GM19193 (cell line): ENCODE data around the gene TMEM175.

Source experiments
- POLR2A ChIP-seq: IDR thresholded peaks from 4 replicates; pipeline ENCODE4 v1.6.1; 2011; ENCODE audit not compliant: insufficient read depth, insufficient read length; ENCODE audit errors: extremely low read depth

TMEM175 gene

DNA sequence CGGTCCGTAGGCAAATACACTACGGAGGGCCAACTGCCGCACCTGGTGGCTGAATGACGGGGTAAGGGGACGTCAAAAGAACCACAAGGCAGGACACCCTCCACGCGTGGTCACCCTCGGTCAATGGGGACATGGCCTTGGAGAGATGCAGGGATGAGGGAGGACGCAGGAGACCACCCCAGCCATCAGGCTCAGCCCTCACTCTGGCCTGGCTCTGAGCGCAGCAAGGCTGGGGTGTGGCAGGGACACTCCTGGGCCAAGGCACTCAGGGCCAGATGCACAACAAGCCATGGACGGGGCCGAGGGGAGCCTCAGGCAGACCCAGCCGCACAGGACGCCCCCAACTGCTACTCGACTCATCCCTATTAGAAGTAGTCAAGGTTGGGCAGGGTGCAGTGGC is 36.7 kb upstream of the TMEM175 start:
- no peak for TF ChIP-seq POLR2A

DNA sequence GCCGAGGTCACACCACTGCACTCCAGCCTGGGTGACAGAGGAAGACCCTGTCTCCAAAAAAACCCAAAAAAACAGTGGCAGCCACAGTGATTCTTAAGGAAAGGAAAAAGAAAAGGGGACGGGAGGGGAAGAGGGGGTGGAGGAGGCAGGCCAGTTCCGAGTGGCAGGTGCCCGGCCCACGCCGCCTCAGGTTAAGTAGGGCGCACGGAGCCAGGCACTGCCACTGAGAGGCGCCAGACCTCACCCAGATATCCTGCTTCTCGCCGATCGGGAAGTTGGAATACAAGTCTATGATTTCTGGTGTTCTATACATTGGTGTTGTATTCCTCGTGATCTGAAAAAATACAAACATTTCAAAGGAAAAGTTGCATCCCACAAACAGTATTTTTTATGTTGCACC is 36.0 kb upstream of the TMEM175 start:
- no peak for TF ChIP-seq POLR2A

DNA sequence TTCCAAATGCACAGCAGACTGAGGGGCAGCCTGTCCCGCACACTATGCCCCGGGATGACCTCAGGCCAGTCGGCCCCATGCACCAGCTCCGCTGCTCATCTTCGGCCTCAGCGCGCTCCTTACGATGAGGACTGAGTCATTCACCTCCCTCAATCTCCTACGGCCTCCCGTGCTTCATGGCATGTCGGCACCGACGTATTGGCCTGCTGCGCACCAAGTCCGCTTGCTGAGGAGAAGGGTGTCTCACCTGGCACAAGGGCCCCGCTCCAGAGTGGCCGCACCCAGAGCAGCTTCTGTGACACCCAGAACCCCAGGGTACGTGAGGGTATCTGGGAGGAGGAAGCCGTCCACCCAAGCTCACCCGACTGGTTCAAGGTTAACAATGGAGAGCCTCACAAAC is 35.6 kb upstream of the TMEM175 start:
- no peak for TF ChIP-seq POLR2A

DNA sequence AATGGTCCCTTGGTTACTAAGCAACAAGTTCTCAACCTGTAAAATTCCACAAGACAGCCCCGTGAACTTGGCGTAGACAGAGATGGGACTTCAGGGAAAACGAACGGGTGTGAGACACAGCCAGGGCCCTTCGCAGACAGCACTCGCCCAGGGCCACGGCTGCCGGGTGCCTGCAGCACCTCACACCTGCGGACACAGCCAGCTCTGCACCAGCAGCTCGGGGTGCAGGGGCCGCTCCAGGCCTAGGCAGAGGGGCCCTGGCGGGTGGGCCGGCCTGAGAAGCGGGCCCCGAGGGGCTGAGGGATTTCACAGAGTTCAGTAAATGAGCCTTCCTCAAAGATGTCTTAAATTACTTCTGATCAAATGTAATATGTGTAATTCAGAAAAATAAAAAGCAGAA is 34.1 kb upstream of the TMEM175 start:
- no peak for TF ChIP-seq POLR2A

DNA sequence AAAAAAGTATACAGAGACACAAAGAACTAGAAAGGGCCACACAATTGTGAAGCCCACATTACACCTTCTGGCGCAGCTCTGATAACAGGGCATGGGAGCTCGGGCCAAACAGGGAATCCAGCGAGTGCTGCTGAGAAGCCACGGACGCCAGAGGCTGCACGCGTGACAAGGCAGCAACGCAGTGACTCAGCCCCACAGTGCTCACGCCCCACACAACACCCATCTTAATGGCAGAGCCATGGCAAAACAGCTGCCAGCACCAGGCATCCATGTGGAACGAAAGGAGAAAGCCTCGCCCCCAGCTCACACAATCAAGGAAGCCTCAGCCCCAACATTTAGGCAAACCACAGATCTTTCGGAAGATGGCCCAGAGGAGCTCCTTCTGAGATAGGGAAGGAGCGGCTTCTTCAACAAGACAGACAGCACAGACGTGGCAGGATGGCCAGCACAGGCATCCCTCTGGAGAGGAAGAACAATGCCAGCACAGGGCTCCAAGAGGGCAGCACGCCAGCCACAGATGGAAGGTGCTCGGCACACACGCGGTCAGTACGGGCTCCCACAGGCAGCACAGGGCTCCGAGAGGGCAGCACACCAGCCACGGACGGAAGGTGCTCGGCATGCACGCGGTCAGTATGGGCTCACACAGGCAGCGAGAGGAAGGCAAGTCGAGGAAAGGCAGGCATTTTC is 33.2 kb upstream of the TMEM175 start:
- TF ChIP-seq POLR2A: no peak

DNA sequence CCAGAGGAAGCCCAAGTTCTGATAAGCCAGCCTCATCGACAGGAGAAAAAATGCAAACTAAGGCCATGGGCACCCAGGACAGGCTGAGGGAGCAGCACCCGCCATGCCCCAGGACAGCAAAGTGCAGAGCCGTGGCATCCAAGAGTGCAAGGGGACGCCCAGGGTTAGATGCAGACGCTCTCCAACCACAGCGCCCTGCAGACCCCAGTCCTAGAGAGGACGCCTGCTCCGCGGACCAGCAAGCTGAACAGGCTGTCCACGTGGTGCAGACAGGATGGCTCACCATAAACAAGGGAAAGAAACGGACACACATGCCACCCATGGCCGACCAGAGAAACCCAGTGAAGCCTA is 32.7 kb upstream of the TMEM175 start:
- no peak for TF ChIP-seq POLR2A

DNA sequence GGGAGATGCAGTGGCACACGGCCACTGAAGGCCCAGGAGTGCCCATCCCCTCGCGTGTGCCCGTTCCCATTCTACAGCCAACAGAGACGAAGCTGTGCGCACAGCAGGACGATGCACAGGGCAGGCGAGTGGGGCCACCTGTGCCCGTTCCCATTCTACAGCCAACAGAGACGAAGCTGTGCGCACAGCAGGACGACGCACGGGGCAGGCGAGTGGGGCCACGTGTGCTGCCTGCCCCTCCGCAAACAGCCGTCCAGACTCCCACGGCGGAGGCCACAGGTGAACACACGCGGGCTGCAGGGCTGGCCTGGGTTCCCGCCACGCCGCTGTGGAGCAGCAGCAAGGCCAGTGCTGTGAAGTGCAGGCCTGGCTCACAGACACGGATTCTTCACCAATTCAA is 32.2 kb upstream of the TMEM175 start:
- no peak for TF ChIP-seq POLR2A

DNA sequence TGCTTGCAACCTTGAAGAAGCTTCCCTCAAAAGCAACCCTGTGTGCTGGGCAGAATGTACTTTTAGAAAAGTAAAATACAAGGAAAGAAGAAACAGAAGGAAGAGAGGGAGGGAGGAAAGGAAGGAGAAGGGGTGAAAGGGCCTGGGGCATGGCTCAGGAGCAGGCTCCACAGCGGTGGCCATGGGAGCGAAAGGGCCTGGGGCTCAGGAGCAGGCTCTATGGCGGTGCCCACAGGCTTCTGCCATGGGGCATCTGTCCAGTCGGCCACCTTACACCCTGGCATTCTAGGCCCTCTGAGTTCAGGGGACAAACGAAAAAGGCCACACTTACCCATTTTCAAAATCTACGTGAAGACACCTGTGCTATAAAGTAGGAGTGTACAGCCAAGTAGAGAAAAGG is 31.5 kb upstream of the TMEM175 start:
- no peak for TF ChIP-seq POLR2A

DNA sequence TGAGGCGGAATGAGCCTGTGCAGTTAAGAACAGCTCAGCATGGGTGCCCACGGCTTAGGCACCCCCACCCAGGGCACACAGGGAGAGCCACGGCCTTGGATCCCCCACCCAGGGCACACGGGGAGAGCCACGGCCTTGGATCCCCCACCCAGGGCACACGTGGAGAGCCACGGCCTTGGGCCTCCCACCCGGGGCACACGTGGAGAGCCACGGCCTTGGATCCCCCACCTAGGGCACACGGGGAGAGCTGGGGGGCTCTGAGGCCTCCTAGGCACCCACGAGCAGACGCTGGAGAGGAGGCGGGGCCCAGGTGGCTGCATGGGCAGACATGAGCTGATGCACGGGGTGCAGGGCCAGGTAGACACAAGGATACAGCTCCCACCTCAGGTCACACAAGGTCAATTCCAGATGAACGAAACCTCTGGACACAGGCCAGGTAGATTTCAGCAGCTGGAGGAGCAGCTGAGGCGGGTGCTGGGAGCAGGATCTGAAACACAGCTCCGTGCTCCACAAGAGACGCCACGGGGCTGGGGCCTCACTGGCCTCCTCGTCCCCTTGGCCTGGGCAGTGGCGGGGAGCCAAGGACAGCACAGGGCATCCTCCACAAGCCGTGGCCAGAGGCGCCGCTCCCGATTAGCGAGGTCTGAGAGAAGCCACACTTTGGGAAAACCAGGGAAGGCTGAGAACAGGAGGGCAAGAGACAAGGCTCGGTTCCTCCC is 30.9 kb upstream of the TMEM175 start:
- no peak for TF ChIP-seq POLR2A

DNA sequence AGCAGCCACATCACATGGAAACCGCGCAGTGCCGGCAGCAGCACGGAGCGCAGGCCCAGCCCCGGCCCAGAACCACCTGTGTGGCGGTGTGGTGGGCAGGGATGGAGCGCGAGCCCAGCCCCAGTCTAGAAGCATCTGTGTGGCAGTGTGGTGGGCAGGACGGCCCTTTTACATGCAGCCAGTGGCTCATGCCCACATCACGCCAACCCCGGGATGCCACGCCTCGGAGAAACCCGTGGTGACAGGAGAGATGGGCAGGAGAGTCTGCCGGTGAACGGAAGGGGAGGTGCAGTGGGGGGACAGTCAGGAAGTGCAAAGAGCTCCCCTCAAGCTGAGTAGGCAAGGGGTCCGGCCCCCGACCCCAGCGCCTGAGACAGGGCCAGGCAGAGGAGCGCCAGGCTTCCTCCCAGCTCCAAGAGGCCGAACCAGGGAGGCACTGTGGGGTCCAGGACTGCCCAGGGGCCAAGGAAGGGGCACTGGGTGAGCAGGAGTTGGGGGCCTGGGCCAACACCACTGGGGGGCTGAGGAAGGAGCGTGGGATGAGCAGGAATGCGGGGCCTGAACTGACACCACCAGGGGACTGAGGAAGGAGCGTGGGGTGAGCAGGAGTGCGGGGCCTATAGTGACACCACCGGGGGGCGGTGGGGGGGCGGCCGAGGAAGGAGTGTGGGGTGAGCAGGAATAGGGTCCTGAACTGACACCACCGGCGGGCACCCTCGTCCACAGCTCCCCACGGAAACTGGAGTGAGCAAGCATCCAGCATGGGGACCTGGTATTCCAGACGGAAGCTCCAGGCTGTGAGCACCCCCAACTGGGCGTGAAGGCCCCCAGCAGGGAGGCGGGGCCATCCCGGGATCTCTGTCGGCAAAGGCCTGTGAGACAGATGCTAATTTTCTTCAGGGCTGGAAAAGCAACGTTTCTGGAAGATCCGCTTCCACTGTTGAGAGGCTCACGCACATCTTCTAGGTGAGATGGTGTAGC is 28.9 kb upstream of the TMEM175 start:
- TF ChIP-seq POLR2A: no peak

DNA sequence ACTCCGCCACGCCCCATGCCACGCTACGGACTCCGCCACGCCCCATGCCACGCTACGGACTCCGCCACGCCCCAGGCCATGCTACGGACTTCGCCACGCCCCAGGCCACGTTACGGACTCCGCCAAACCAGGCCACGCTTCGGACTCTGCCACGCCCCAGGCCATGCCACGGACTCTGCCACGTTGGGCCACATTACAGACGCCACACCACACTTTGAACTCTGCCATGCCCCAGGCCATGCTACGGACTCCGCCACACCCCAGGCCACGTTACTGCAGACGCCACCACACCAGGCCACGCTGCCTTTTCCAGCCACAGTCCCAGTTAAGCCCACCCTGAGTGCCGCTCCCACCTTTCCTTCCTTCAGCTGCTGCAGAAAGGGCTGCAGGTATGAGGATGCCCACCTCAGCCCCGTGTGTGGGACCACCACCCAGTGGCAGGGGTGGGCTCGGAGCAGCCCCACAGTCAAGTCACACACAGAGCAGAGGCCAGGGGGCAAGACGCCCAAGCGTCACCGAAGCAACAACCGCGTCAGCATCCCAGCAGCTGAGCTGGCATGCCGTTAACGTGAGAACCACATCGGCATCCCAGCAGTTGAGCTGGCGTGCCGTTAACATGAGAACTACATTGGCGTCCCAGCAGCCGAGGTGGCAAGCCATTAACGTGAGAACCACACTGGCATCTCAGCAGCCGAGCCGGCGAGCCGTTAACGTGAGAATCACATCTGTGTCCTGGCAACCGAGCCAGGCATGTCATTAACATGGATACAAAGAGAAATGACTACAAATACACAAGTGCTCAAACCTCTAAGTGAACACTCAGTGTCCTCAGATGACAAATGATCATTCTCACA is 26.5 kb upstream of the TMEM175 start:
- no peak for TF ChIP-seq POLR2A

DNA sequence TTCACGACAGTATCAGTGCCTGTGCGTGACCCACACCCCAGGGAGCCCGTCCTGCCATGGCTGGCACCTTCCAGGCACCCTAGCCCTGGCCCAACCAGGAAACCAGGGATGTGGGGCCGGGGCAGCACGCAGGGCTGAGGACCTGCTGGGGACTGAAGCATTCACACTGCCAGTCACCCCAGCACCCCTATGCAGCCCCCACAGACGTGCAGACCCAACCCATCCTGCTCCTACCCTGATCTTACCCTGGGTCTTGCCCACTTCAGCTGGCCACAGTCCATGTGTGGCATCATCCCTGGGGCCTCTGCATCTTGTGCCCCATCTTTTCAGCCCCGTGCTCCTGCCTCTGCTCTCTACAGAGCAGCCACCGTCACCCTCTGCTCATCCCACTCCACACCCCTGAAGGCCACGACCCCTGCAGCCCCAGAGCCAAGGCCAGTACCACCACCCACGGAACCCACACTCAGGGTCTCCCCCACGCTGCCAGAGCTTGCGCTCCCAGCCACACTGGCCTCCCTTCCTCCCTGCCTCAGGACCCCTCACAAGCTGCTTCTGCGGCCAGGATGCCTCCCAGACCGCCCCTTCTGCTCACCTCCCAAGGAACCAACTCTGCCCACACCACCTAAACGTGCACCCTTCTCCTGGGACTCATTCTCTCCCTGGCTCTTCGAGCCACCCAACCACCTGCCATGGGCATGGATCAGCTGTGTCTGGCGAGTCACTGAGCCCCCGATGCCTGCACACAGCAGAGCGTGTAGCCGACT is 25.7 kb upstream of the TMEM175 start:
- no peak for TF ChIP-seq POLR2A

DNA sequence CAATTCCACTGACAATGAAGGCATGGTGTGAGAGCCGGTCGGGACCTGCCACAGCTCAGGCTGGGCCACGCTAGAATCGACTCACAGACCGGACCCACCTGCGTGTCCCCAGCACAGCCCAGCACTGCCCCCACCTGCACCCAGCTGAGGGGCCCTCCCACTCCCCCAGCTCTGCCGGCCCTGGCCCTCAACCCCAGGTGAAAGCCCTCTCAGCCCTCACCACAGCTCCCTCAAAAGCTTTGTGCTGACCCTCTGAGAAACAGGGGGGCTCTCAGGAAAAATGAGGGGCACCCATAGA is 25.2 kb upstream of the TMEM175 start:
- TF ChIP-seq POLR2A: no peak
